HG03196 (cell line): Measurements from ENCODE around the gene ABTB1.
"Not testable (repeated sequence)": the region's sequence is repeated elsewhere in the genome, so short reads cannot be mapped to it uniquely, and the experiment has no call there.

ENCODE experiments used
- ATAC-seq: cut with Tn5 transposase; IDR thresholded peaks from one replicate; pipeline ENCODE4 v1.9.1; 2021; ENCODE audit not compliant: unreplicated experiment

Gene ABTB1

DNA sequence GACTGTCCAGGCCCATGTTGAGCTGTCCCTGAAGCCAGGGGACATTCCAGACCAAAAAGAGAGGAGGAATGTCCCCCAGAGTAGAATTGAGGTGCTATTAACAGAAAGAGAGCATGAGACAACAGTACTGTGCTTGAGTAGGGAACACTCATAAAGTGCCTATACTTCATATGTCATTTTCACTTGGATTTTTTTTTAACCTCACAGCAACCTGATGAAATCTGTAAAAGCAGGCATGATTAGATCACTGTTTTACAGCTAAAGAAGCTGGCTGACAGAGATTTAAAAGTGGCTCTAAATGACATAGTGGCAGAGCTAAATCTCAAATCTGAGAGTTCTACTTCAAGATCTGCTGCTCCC is 24.9 kb upstream of the ABTB1 start:
- ATAC-seq = no peak

DNA sequence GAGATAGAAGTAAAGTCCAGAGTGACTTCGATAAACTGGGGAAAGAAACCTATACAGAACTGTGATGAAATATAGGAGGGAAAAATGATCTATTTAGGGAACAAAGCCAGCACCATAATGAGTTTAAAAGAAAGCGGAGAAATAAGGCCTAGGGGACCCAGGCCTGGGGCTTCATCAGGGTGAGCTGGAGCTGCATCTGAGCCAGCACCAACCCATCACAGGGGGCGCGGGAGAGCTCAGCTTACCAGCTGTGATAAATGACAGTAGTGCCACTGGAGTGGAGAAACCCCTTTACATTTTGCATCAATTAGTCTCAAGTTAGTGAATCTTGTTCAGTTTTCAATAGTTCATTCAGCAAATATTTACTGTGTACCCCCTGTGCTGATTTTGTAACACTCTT is 22.5 kb upstream of the ABTB1 start:
- no peak for ATAC-seq

DNA sequence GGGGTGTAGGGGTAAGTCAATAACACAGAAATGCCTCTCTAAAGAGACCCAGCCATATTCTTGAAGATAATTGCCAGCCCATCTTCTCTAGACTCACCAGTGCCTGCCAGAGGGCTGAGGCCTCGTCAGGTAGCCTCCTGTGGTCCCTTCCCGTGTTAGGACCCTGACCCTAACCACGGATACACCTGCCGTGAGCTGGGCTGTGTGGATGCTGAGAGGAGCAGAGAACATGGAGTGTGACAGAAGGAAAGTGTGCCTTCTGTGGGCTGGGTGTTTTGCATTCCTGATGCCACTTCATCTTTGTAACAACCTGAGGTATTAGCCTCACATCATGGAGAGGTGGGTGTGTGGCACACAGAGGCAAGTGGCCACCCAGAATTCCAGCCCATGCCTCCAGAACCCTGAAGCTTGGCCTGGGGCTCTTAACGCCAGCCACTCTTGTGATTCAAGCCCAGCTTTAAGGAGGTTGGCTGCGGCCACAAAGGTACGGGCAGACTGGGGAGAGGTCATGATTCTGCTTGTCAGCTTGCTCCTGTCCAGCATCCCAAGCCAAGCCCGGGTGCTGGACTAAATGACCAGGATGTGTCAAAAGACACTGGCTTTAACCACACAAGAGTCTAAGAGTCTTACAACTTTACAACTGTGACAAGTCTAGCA is 21.1 kb upstream of the ABTB1 start:
- no peak for ATAC-seq

- no peak for ATAC-seq
Observed at GRCh38 chr3:127652246-127652995, 20.3 kb upstream of the ABTB1 start.

GRCh38 chr3:127654374-127654773 is 18.4 kb upstream of the ABTB1 start:
- no peak for ATAC-seq

- not testable (repeated sequence) for ATAC-seq
Observed at GRCh38 chr3:127654993-127655392, 17.8 kb upstream of the ABTB1 start.

- ATAC-seq = no peak
Observed at GRCh38 chr3:127655641-127656040, 17.1 kb upstream of the ABTB1 start.

DNA sequence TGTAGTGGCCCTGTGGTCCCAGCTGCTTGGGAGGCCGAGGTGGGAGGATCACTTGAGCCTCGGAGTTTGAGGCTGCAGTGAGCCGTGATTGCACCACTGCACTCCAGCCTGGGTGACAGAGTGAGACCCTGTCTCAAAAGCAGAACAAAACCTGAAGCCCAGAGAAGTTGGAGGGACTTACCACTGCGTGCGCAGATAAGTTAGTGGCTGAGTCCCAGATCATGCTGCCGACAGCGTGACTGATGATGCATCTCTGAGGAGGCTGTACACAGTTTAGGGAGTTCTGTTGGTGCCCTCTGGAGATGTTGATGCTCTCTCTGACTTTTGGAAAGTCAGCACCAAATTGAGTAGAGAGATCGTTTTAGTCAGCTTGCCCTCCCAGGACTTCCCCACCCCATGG is 15.8 kb upstream of the ABTB1 start:
- no peak for ATAC-seq

DNA sequence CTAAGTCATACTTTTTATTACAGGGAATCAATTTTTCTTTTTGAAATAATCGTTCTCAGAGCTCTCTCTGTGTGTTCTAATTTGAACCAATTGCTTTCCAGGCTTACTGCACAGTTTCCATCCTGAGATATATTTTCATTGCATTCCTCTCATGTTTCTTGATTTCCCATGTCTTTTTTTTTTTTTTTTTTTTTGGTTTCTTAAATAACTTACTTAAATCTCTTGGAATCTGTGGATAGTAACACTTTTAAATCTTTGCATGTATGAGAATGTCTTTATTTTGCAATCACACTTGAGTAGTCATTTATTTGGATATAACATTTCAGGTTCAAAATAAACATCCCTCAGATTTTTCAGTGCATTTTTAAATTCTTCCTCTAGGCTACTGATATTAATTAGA is 14.5 kb upstream of the ABTB1 start:
- ATAC-seq = no peak

DNA sequence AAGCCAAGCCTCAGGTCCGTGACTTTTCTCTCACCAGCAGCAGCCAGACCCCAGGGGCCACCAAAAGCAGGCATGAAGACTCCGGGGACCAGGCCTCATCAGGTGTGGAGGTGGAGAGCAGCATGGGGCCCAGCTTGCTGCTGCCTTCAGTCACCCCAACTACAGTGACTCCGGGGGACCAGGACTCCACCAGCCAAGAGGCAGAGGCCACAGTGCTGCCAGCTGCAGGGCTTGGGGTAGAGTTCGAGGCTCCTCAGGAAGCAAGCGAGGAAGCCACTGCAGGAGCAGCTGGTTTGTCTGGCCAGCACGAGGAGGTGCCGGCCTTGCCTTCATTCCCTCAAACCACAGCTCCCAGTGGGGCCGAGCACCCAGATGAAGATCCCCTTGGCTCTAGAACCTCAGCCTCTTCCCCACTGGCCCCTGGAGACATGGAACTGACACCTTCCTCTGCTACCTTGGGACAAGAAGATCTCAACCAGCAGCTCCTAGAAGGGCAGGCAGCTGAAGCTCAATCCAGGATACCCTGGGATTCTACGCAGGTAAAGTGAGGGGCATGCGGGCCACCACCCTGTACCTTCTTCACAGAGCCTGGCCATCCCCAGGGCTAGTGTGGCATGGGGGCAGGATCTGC is 12.0 kb upstream of the ABTB1 start:
- no peak for ATAC-seq

- no peak for ATAC-seq
Observed at GRCh38 chr3:127661600-127661999, 11.2 kb upstream of the ABTB1 start.

DNA sequence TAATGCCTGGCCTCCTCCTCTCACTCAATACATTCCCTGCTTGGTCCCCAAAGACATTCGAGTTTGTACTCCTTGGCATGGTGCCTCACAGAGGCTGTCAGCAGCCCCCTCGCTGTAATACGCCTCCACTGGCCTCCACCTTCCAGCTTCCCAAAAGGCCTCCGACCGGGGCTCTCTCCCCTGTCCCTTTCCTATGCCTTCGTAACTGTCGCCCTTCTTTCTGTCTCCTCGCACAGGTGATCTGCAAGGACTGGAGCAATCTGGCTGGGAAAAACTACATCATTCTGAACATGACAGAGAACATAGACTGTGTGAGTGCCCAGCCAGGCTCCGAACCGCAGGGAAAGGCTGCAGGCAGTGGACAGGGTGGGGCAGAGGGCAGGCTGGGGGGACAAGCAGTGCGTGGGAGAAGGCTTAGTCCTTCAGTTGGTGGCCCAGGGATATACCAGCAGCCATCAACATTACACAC is 10.7 kb upstream of the ABTB1 start:
- no peak for ATAC-seq

DNA sequence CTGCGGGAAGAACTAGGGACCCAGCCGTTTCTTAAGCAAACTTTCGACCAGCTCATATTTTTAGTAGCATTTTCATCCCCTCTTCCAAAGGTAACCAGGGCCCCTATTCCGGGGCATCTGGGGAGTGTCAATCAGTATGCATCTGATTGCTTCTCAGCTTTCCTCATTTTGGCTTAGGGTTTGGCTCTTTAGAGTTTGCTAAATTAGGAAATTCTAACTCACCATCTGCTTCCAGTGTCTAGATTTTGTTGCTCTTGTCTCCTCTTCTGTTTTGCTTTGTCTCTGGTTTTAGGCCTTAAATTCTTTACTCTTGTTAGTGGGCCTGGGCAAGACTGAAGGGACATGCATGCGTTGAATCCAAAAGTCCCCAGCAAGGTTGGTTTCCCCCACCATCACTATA is 9.6 kb upstream of the ABTB1 start:
- no peak for ATAC-seq

DNA sequence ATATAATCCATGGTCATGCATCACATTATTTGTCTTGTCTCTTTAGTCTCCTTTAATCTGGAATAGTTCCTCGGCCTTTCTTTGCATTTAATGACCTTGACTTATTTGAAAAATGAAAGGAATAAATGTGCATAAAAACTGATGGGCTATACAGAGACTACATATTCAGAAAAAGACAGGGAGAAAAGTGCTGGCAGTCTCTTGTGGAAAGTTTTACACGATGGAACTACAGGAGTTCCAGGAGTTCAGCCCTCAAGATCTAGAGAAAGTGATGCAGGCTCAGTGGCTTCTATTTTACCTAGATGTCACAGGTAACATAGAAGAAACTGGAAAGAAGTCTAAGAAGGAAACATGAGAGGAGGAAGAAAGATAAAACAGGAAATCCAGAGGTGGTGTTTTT is 7.6 kb upstream of the ABTB1 start:
- ATAC-seq = no peak

- ATAC-seq = no peak
Observed at GRCh38 chr3:127665586-127665985, 7.2 kb upstream of the ABTB1 start.

- ATAC-seq = no peak
Observed at GRCh38 chr3:127666676-127667075, 6.1 kb upstream of the ABTB1 start.

- no peak for ATAC-seq
Observed at GRCh38 chr3:127667119-127667681, 5.6 kb upstream of the ABTB1 start.

GRCh38 chr3:127668906-127669305 is 3.8 kb upstream of the ABTB1 start:
- no peak for ATAC-seq

GRCh38 chr3:127669541-127670228 is 3.1 kb upstream of the ABTB1 start:
- no peak for ATAC-seq

- ATAC-seq = no peak
Observed at GRCh38 chr3:127670229-127670559, 2.6 kb upstream of the ABTB1 start.

DNA sequence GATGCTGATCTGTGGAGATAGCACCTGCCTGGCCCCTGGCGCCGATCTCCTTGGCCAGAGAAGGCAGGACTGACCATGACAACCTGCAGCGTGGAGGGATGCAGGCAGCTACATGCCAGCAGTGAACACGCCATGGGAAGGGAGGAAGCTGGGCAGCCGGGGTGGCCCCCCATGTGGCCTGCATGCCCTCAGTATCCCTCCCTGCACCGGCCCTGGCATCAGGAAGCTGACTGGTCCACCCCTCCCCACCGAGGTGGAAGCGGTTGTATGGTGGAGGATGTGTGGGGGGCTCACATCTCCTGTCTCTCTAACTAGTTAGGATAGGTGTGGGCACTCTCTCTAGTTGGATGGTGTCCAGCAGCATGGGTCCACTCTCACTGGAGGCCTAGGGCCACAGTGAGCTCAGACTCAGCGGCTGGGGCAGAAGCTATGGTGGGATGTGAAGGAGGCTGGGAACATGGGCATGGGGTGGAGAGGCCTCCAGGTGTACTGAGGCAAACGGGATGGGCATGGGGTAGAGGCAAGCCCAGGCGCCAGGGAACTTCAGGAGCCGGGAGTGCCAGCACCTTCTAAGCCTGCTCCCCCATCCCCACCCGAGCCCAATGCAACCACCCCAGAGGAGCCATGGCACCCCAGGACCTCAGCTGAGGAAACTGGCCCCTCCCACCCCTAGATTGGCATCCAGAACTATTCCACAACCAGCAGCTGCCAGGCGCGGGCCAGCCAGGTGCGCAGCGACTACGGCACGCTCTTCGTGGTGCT is 1.8 kb upstream of the ABTB1 start:
- ATAC-seq = no peak
